PFSK-1 (cell line): Measurements from ENCODE around the gene SACS.

Experiments
- POLR2AphosphoS5 ChIP-seq: IDR thresholded peaks from 2 replicates; pipeline ENCODE4 v1.6.1; 2012; ENCODE audit warnings: low read depth, mild to moderate bottlenecking, control low read depth, low read length, moderate library complexity
- SIN3A ChIP-seq: IDR thresholded peaks from 2 replicates; pipeline ENCODE4 v1.6.1; 2012; ENCODE audit warnings: mild to moderate bottlenecking, low read length, moderate library complexity, borderline replicate concordance; ENCODE audit not compliant: insufficient read depth
- TAF1 ChIP-seq: IDR thresholded peaks from 2 replicates; pipeline ENCODE4 v1.6.1; 2012; ENCODE audit warnings: low read length, control low read depth, borderline replicate concordance; ENCODE audit not compliant: insufficient read depth

- TF ChIP-seq SIN3A (no peak), POLR2AphosphoS5 (no peak), TAF1 (no peak)
These were observed 81.3 kb downstream of the SACS start for GRCh38 chr13:23352161-23352560.
